Measurements from ENCODE around the gene FAM118B. TPM values are rescaled to one million over a fixed set of nuclear protein-coding genes. Genes with fewer than 3 reads are reported as not detected.

The FAM118B gene
- total RNA-seq, 4 donors from 2014 or later = 11.4 to 14.2 (median 11.6) TPM

DNA sequence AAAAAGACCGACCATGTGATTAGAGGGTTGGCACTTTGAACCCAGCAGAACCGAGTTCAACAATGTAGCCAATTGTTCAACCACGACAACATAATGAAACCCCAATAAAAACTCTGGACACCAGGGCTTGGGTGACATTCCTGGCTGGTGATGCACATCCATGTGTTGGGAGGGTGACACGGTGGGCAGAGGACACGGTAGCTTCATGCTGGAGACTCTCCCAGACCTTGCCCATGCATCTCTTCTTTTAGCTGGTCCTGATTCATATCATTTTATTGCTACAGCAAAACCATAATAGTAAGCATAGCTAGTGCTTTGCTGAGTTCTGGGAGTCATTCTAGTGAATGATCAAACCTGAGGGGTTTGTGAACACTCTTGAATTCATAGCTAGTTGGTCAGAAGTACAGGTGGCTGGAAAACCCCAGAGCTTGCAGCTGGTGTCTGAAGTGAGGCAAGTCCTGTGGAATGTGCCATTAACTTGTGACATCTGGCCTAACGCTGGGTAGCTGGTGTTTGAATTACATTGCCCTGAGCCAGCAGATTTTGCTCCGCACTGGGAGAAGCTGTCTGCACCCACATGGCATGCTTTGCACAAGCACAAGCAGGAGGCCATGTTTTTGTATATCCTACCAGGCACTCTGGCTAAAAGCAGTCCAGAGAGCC, 14.2 kb upstream of the FAM118B start:
- peaks cover 2 to 88% (median 6%) of the 10 kb centered on the region in 3 donors for H3K36me3 ChIP-seq
- no peak for TF ChIP-seq EP300 (IDR thresholded peaks at IDR 0.05)
- TF ChIP-seq POLR2A (IDR thresholded peaks at IDR 0.05) = no peak
- no peak for TF ChIP-seq CTCF (IDR thresholded peaks at IDR 0.05)
- no peaks in the 10 kb centered on the region for H3K9me3 ChIP-seq
- no peaks in the 10 kb centered on the region for H3K27me3 ChIP-seq
- no peak for DNase-seq (ENCODE audit: low spot score in 2 of 2)
- WGBS, 2 donors = 67 to 73% methylated on average over 7 of the region's 7 CpGs
- peaks cover 0 to 3% (median 0%) of the 10 kb centered on the region in 4 donors for H3K4me1 ChIP-seq
- no peak overlapping the region for H3K27ac ChIP-seq
- H3K4me3 ChIP-seq = no peak overlapping the region

GRCh38 chr11:126198648-126199047, 12.9 kb upstream of the FAM118B start:
- Histone ChIP-seq H3K27ac (no peak overlapping the region), H3K4me1 (peaks cover 0 to 3% (median 0%) of the 10 kb centered on the region in 4 donors), H3K4me3 (no peak overlapping the region), H3K9me3 (no peaks in the 10 kb centered on the region), H3K36me3 (peaks cover 6 to 90% (median 8%) of the 10 kb centered on the region in 3 donors), H3K27me3 (no peaks in the 10 kb centered on the region)
- no peak for DNase-seq (ENCODE audit: low spot score in 2 of 2)
- 94% methylated on average over 5 of the region's 5 CpGs for WGBS, 2 donors
- TF ChIP-seq EP300 (IDR thresholded peaks at IDR 0.05) (no peak), POLR2A (IDR thresholded peaks at IDR 0.05) (no peak), CTCF (IDR thresholded peaks at IDR 0.05) (no peak)

DNA sequence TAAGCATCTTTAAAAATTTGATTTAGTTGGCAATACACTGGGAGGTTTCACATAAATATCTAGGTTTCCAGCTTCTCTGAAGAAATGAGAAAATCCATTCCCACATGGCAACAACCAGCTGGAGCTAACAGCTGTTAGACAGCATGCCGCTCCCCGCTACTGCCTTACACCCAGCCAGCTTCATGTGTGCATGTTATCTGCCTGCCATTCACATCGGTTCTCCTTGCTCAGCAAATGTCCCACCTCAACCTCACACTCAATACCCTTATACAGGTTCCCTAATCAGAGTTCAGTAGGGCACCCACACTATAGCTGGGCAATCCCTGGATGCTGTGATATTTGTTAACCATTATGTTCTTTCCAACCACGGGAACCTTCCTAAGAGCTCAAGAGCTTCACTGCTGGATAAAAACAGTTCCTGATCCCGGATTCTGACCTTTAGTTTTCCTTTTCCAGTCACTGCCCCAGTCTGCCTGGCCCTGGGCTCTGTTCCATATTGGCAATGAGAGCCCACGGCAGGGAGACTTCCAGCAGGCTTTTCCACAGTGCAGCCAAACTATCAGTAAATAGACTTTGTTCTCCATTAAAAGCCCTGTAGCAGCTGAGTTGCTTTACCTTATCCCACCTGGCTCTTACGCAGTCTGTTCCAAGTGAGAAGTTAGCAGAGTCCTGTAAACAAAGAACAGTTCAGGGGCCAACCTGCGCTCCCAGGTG, 8.8 kb upstream of the FAM118B start:
- no peaks in the 10 kb centered on the region for H3K4me1 ChIP-seq
- no peak overlapping the region for H3K4me3 ChIP-seq
- WGBS, 2 donors = 85 to 88% methylated on average over 8 of the region's 8 CpGs
- H3K27ac ChIP-seq = no peak overlapping the region
- no peak for DNase-seq (ENCODE audit: low spot score in 2 of 2)
- peaks cover 8 to 100% (median 16%) of the 10 kb centered on the region in 3 donors for H3K36me3 ChIP-seq
- no peaks in the 10 kb centered on the region for H3K27me3 ChIP-seq
- no peaks in the 10 kb centered on the region for H3K9me3 ChIP-seq
- TF ChIP-seq EP300 (IDR thresholded peaks at IDR 0.05) = no peak
- TF ChIP-seq POLR2A (IDR thresholded peaks at IDR 0.05) = no peak
- TF ChIP-seq CTCF (IDR thresholded peaks at IDR 0.05) = no peak

- peaks cover 0 to 9% (median under 1%) of the 10 kb centered on the region in 4 donors for H3K4me1 ChIP-seq
- 96 to 97% methylated on average over 14 of the region's 14 CpGs for WGBS, 2 donors
- H3K36me3 ChIP-seq = peaks cover 8 to 97% (median 10%) of the 10 kb centered on the region in 3 donors
- H3K27me3 ChIP-seq = no peaks in the 10 kb centered on the region
- no peak overlapping the region for H3K4me3 ChIP-seq
- no peak for TF ChIP-seq POLR2A (IDR thresholded peaks at IDR 0.05)
- no peak for TF ChIP-seq EP300 (IDR thresholded peaks at IDR 0.05)
- no peak for TF ChIP-seq CTCF (IDR thresholded peaks at IDR 0.05)
- no peak for DNase-seq (ENCODE audit: low spot score in 2 of 2)
- H3K9me3 ChIP-seq = no peaks in the 10 kb centered on the region
- no peak overlapping the region for H3K27ac ChIP-seq
Measured at GRCh38 chr11:126205359-126205758, 6.2 kb upstream of the FAM118B start.

DNA sequence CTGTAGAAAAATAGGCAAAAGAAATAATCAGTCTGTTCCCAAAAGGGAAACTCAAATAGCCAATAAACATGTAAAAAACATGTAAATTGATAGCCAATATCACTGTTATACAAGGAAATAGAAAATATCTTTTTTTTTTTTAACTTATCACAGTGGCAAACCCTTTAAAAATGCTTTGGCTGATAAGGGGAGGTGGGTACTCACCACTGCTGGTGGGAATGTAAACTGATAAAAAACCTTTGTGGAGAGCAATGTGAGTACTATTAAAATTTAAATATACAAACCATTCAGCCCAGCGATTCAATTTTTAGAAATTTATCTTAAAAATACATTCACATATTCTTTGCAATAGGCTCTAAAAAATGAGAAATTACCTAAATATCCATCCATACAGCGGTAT, 3.7 kb upstream of the FAM118B start:
- Histone ChIP-seq H3K9me3 (no peaks in the 10 kb centered on the region), H3K27me3 (no peaks in the 10 kb centered on the region), H3K36me3 (peaks cover 2 to 72% (median 10%) of the 10 kb centered on the region in 3 donors), H3K4me3 (no peak overlapping the region), H3K4me1 (peaks cover 0 to 26% (median 12%) of the 10 kb centered on the region in 4 donors), H3K27ac (no peak overlapping the region)
- no peak for TF ChIP-seq POLR2A (IDR thresholded peaks at IDR 0.05)
- no peak for TF ChIP-seq CTCF (IDR thresholded peaks at IDR 0.05)
- TF ChIP-seq EP300 (IDR thresholded peaks at IDR 0.05) = no peak
- WGBS, 2 donors = 96 to 98% methylated on average over 2 of the region's 2 CpGs
- DNase-seq (ENCODE audit: low spot score in 2 of 2) = no peak

Measured in tibial nerve (tissue), 4 donors.